Measurements from ENCODE around the gene PGS1.

DNA sequence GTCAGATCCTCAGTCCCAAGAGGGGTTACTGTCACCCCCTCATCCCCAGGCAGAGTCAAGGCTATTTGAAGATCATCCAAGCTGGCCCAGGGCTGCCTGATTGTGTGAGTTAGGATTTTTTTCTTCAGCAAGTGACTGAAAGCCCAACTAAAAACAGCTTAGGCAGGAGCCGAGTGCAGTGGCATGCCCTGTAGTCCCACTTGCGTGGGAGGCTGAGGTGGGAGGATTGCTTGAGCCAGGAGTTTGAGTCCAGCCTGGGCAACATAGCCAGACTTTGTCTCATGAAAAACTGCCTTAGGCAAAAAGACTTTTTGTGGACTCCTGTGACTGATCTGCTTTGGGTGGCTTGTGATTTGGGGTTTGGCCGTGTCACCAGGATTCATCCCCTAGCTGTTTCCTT, 19.9 kb downstream of the PGS1 start:
- TF ChIP-seq EP300 (IDR thresholded peaks at IDR 0.05) (no peak), POLR2A (IDR thresholded peaks at IDR 0.05) (no peak)

Measured in ovary (tissue), 1 donor.